ENCODE data around the gene ATP6V1A.
"Not testable (repeated sequence)": the region's sequence is repeated elsewhere in the genome, so short reads cannot be mapped to it uniquely, and the experiment has no call there.

The ATP6V1A gene

GRCh38 chr3:113829576-113830354 is 82.9 kb downstream of the ATP6V1A start:
- DNase-seq (ENCODE audit: low spot score), result no peak

GRCh38 chr3:113831103-113831355 is 84.2 kb downstream of the ATP6V1A start:
- peak; percentile 62 for DNase-seq (ENCODE audit: low spot score)

GRCh38 chr3:113832477-113833164 is 85.8 kb downstream of the ATP6V1A start:
- DNase-seq (ENCODE audit: low spot score), result no peak

- DNase-seq (ENCODE audit: low spot score), result no peak
Measured at GRCh38 chr3:113834983-113835382, 88.1 kb downstream of the ATP6V1A start.

- peak; percentile 87 for DNase-seq (ENCODE audit: low spot score)
Measured at GRCh38 chr3:113838631-113839209, 91.9 kb downstream of the ATP6V1A start, which contains the start of gene GRAMD1C. GRAMD1C (plus strand) TSS chr3:113838788; CDS start chr3:113838910, 122 bp downstream.

- DNase-seq (ENCODE audit: low spot score), result no peak
Measured at GRCh38 chr3:113839551-113839950, 92.7 kb downstream of the ATP6V1A start.

GRCh38 chr3:113844622-113845222 is 97.9 kb downstream of the ATP6V1A start:
- peak; percentile 65 for DNase-seq (ENCODE audit: low spot score)

GRCh38 chr3:113847247-113847646 is 100.4 kb downstream of the ATP6V1A start:
- no peak for DNase-seq (ENCODE audit: low spot score)

- no peak for DNase-seq (ENCODE audit: low spot score)
Measured at GRCh38 chr3:113847664-113848461, 101.0 kb downstream of the ATP6V1A start.

- not testable (repeated sequence) for DNase-seq (ENCODE audit: low spot score)
Measured at GRCh38 chr3:113849071-113849470, 102.2 kb downstream of the ATP6V1A start.

GRCh38 chr3:113849841-113850240 is 103.0 kb downstream of the ATP6V1A start:
- DNase-seq (ENCODE audit: low spot score), result not testable (repeated sequence)

- not testable (repeated sequence) for DNase-seq (ENCODE audit: low spot score)
Measured at GRCh38 chr3:113850391-113850790, 103.6 kb downstream of the ATP6V1A start.

GRCh38 chr3:113852506-113852905 is 105.7 kb downstream of the ATP6V1A start:
- DNase-seq (ENCODE audit: low spot score), result no peak
